ENCODE results near the gene ACSM4.
"Not testable (repeated sequence)": the region's sequence is repeated elsewhere in the genome, so short reads cannot be mapped to it uniquely, and the experiment has no call there.

Gene ACSM4

DNA sequence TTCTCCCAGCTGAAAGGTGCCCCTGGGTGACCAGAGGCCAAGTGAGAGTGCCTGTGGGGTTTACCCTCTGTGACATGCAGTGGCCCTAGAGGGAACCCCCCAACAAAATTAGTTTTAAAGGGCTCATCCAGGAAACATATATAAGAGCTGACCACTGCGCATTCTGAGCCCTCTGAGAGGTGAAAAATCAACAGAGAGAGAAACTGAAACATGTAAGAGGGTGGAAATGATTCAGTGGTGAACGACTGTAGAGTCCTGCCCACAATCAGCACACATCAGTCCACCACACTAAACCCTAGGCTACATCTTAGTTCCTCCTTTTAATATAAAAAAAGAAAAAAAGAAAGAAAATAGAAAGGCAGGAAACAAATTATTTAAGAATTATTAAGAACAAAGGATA lies 21.0 kb upstream of the ACSM4 start:
- in situ Hi-C loops (cut with HindIII; ENCODE audit: low pct_ligation_motif_present, low sequenced_read_pairs), result no loop called here
- DNase-seq, result no peak
- Histone ChIP-seq H3K27me3 (replicated peaks) (no peaks in the 10 kb centered on the region), H3K27ac (no peak overlapping the region), H3K4me3 (ENCODE audit: low read depth, low read length) (no peak overlapping the region), H3K36me3 (replicated peaks) (no peaks in the 10 kb centered on the region)
- TF ChIP-seq, protein P1, sequence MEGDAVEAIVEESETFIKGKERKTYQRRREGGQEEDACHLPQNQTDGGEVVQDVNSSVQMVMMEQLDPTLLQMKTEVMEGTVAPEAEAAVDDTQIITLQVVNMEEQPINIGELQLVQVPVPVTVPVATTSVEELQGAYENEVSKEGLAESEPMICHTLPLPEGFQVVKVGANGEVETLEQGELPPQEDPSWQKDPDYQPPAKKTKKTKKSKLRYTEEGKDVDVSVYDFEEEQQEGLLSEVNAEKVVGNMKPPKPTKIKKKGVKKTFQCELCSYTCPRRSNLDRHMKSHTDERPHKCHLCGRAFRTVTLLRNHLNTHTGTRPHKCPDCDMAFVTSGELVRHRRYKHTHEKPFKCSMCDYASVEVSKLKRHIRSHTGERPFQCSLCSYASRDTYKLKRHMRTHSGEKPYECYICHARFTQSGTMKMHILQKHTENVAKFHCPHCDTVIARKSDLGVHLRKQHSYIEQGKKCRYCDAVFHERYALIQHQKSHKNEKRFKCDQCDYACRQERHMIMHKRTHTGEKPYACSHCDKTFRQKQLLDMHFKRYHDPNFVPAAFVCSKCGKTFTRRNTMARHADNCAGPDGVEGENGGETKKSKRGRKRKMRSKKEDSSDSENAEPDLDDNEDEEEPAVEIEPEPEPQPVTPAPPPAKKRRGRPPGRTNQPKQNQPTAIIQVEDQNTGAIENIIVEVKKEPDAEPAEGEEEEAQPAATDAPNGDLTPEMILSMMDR (IDR thresholded peaks at IDR 0.05; ENCODE audit: low read depth, low read length, missing control alignments), result no peak

DNA sequence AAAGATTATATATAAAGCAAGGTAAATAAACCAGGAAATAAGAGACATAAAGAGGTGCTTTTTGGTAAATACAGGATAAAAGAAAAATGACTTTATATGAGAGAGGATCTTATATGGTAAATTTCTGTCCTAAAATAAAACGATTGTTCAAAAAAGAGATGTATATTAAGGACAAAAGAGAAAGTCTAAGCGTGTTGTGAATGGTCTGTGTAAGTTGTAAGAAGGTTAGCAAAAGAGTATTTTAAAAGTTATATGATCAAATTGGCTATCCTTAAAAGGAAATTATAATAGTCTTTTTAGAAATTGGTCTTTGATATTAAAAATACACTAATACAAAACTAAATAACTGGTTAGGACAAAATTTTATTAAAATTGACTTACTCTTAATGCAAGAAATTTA lies 14.1 kb upstream of the ACSM4 start:
- DNase-seq, result no peak
- Histone ChIP-seq H3K27me3 (replicated peaks) (no peaks in the 10 kb centered on the region), H3K36me3 (replicated peaks) (no peaks in the 10 kb centered on the region), H3K27ac (no peak overlapping the region), H3K4me3 (ENCODE audit: low read depth, low read length) (no peak overlapping the region)
- in situ Hi-C loops (cut with HindIII; ENCODE audit: low pct_ligation_motif_present, low sequenced_read_pairs), result no loop called here
- TF ChIP-seq, protein P1 (IDR thresholded peaks at IDR 0.05; ENCODE audit: low read depth, low read length, missing control alignments), result no peak

DNA sequence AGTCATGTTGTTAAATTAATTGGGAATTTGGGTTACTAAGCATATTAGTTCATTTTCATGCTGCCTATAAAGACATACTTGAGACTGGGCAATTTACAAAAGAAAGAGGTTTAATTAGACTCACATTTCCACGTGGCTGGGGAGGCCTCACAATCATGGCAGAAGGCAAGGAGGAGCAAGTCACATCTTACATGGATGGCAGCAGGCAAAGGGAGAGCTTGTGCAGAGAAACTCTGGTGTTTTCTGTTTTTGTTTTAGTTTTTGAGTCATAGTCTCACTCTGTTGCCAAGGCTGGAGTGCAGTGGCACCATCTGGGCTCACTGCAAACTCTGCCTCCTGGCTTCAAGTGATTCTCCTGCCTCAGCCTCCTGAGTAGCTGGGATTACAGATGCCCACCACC lies 13.3 kb upstream of the ACSM4 start:
- H3K27ac ChIP-seq; H3K4me3 ChIP-seq (ENCODE audit: low read depth, low read length); in situ Hi-C loops (cut with HindIII; ENCODE audit: low pct_ligation_motif_present, low sequenced_read_pairs); H3K36me3 ChIP-seq (replicated peaks); DNase-seq; H3K27me3 ChIP-seq (replicated peaks): not testable (repeated sequence)

DNA sequence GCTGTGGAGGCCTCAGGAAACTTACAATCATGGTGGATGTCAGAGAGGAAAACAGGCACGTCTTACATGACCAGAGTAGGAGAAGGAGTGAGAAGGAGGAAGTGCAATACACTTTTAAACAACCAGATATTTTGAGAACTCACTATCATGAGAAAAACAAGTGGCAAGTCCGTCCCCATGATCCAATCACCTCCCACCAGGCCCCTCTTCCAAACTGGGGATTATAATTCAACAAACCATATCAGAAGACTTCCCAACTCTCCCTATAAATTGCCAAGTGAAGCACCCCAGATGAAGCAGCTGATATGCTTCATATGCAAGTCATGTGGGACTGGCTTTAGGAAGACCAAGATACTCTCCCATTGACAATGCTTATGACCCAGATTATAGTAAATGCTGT lies 11.6 kb upstream of the ACSM4 start:
- no peaks in the 10 kb centered on the region for H3K36me3 ChIP-seq (replicated peaks)
- H3K27ac ChIP-seq, result no peak overlapping the region
- TF ChIP-seq, protein P1 (IDR thresholded peaks at IDR 0.05; ENCODE audit: low read depth, low read length, missing control alignments), result no peak
- H3K4me3 ChIP-seq (ENCODE audit: low read depth, low read length), result no peak overlapping the region
- no peak for DNase-seq
- in situ Hi-C loops (cut with HindIII; ENCODE audit: low pct_ligation_motif_present, low sequenced_read_pairs), result no loop called here
- H3K27me3 ChIP-seq (replicated peaks), result peaks cover 3% of the 10 kb centered on the region

DNA sequence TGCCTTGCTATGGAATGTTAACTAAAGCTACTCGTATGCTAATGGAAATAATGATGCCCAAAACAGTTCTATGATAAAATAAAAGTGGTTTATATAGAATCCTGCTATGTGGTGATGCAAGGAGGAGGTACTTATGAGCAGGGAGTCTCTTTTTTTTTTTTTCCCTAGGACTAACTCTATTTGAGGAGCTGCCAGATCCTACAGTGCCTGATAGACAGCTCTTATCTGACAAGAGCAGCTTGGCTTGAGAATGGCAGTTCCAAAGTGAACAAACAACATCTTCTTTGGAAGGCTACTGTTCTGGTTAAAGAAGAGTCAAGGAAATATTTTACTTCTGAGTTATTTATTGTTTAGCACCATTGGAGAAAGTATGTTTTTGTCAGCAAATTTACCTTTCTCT lies 10.2 kb upstream of the ACSM4 start:
- no peak overlapping the region for H3K27ac ChIP-seq
- in situ Hi-C loops (cut with HindIII; ENCODE audit: low pct_ligation_motif_present, low sequenced_read_pairs), result no loop called here
- TF ChIP-seq, protein P1 (IDR thresholded peaks at IDR 0.05; ENCODE audit: low read depth, low read length, missing control alignments), result no peak
- peaks cover 3% of the 10 kb centered on the region for H3K27me3 ChIP-seq (replicated peaks)
- DNase-seq, result no peak
- H3K36me3 ChIP-seq (replicated peaks), result no peaks in the 10 kb centered on the region
- H3K4me3 ChIP-seq (ENCODE audit: low read depth, low read length), result no peak overlapping the region

DNA sequence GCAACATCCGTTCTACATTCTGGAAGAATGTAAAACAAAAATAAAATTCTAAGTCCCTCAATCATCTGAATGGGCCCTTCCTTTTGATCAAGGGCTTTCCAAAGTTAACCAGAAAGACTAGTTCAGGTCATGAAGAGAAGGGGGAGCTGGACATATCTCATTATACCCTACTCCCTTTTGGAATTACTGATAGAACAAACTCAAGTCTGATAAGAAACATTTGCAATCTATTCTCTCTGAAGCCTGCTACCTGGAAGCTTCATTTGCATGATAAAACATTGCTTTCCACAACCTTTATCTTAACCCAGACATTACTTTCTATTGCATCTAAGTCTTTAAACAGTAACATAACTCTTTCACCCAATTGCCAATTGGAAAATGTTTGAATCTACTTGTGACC lies 8.3 kb upstream of the ACSM4 start:
- in situ Hi-C loops (cut with HindIII; ENCODE audit: low pct_ligation_motif_present, low sequenced_read_pairs), result no loop called here
- TF ChIP-seq, protein P1 (IDR thresholded peaks at IDR 0.05; ENCODE audit: low read depth, low read length, missing control alignments), result no peak
- H3K27me3 ChIP-seq (replicated peaks), result peaks cover 3% of the 10 kb centered on the region
- no peaks in the 10 kb centered on the region for H3K36me3 ChIP-seq (replicated peaks)
- H3K4me3 ChIP-seq (ENCODE audit: low read depth, low read length), result no peak overlapping the region
- H3K27ac ChIP-seq, result no peak overlapping the region
- no peak for DNase-seq

Data from brain microvascular endothelial cell (primary cell).